H1 (cell line): Measurements from ENCODE around the gene STEAP2.

Source experiments
- BRCA1 ChIP-seq: IDR thresholded peaks from 2 replicates; pipeline ENCODE4 v1.6.1; 2012; ENCODE audit warnings: low read depth, low read length, improper control_type of control experiment
- CEBPB ChIP-seq: IDR thresholded peaks from 2 replicates; pipeline ENCODE4 v1.6.1; 2012; ENCODE audit warnings: low read depth, low read length
- CHD2 ChIP-seq: IDR thresholded peaks from 2 replicates; pipeline ENCODE4 v1.6.1; 2012; ENCODE audit warnings: low read length, improper control_type of control experiment
- CREB1 ChIP-seq: IDR thresholded peaks from 2 replicates; pipeline ENCODE4 v1.6.1; 2012; ENCODE audit warnings: inconsistent platforms
- EP300 ChIP-seq, 2 experiments: IDR thresholded peaks; 1 replicate in 1 of 2; 2 replicates in 1 of 2; pipeline ENCODE4 v1.6.1; 2011 to 2012; ENCODE audit warnings: low read depth in 2 of 2, low read length in 2 of 2, mild to moderate bottlenecking in 2 of 2, borderline replicate concordance in 1 of 2, inconsistent platforms in 1 of 2, moderate library complexity in 1 of 2
- EZH2 ChIP-seq: fragments of 200-600 bp; sonication (generic); IDR thresholded peaks from 2 replicates; pipeline ENCODE4 v1.7.1; 2012; ENCODE audit warnings: low read depth, mild to moderate bottlenecking, moderate library complexity, low read length, inconsistent platforms; ENCODE audit not compliant: severe bottlenecking
- KDM5A ChIP-seq: fragments of 200-600 bp; IDR thresholded peaks from 2 replicates; pipeline ENCODE4 v1.7.1; 2012; ENCODE audit warnings: mild to moderate bottlenecking, low read length, inconsistent platforms, mixed read lengths
- POLR2A ChIP-seq, 2 experiments: IDR thresholded peaks; 1 replicate in 1 of 2; 2 replicates in 1 of 2; pipeline ENCODE4 v1.6.1; 2011; ENCODE audit warnings: low read depth in 2 of 2, low read length in 2 of 2, mild to moderate bottlenecking in 2 of 2; ENCODE audit errors: control extremely low read depth in 1 of 2
- RAD21 ChIP-seq, 2 experiments: IDR thresholded peaks in 1 of 2; conservative IDR thresholded peaks in 1 of 2; 2 replicates each; pipeline ENCODE4 v1.6.1; 2011; ENCODE audit warnings: low read depth in 2 of 2, low read length in 2 of 2, improper control_type of control experiment in 1 of 2, inconsistent platforms in 1 of 2, mild to moderate bottlenecking in 1 of 2, moderate library complexity in 1 of 2
- TF ChIP-seq, protein P1 (sequence below): IDR thresholded peaks from 2 replicates; pipeline ENCODE4 v1.6.1; 2012; ENCODE audit warnings: low read length, inconsistent platforms
- TF ChIP-seq, protein P2 (sequence below), 3 experiments: IDR thresholded peaks; 1 replicate in 2 of 3; 2 replicates in 1 of 3; pipeline versions ENCODE4 v1.5.1 to v1.6.1; 2011; ENCODE audit warnings: low read length in 3 of 3, mild to moderate bottlenecking in 3 of 3, inconsistent platforms in 2 of 3, low read depth in 1 of 3, moderate library complexity in 1 of 3; ENCODE audit not compliant: insufficient read depth in 1 of 3; ENCODE audit errors: control extremely low read depth in 1 of 3

DNA sequence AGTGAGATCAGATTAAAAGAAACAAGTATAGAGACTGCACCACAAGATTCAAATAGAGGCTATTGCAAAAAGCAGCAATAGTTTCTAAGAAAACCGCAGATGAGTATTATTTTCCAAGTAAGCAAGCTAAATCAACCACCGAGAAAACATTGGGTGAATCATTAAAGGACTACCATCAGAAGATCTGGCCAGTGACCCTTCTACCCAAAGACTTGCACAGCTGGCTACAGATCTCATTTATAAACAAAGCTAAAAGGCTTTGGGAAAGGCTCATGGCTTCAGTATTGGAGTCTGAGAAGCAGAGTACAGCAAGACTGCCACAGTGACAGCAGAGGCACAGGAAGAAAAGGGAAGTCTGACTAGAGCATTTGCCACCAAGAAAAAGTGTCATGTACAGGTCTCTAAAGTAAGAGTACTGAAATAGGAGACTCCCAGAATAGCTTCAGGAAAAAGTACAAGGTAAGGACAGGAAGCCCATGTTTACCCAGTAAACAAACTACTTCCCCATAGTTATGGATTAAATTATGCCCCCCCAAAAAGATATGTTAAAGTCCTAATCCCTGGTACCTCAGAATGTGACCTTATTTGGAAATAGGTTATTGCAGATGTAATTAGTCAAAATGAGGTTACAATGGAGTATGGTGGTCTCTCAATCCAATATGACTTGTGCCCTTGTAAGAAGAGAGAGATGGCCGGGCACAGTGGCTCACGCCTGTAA is 38.3 kb upstream of the STEAP2 start:
- no peak for TF ChIP-seq EZH2
- no peak for TF ChIP-seq CHD2
- TF ChIP-seq POLR2A (IDR thresholded peaks at IDR 0.05; ENCODE audit: control extremely low read depth in 1 of 2, low read depth in 2 of 2, low read length in 2 of 2), result no peak
- TF ChIP-seq EP300 (IDR thresholded peaks at IDR 0.05; ENCODE audit: borderline replicate concordance in 1 of 2, low read depth in 2 of 2, low read length in 2 of 2), result no peak
- TF ChIP-seq, protein P1, sequence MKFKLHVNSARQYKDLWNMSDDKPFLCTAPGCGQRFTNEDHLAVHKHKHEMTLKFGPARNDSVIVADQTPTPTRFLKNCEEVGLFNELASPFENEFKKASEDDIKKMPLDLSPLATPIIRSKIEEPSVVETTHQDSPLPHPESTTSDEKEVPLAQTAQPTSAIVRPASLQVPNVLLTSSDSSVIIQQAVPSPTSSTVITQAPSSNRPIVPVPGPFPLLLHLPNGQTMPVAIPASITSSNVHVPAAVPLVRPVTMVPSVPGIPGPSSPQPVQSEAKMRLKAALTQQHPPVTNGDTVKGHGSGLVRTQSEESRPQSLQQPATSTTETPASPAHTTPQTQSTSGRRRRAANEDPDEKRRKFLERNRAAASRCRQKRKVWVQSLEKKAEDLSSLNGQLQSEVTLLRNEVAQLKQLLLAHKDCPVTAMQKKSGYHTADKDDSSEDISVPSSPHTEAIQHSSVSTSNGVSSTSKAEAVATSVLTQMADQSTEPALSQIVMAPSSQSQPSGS, result no peak
- TF ChIP-seq CREB1, result no peak
- no peak for TF ChIP-seq BRCA1
- TF ChIP-seq, protein P2, sequence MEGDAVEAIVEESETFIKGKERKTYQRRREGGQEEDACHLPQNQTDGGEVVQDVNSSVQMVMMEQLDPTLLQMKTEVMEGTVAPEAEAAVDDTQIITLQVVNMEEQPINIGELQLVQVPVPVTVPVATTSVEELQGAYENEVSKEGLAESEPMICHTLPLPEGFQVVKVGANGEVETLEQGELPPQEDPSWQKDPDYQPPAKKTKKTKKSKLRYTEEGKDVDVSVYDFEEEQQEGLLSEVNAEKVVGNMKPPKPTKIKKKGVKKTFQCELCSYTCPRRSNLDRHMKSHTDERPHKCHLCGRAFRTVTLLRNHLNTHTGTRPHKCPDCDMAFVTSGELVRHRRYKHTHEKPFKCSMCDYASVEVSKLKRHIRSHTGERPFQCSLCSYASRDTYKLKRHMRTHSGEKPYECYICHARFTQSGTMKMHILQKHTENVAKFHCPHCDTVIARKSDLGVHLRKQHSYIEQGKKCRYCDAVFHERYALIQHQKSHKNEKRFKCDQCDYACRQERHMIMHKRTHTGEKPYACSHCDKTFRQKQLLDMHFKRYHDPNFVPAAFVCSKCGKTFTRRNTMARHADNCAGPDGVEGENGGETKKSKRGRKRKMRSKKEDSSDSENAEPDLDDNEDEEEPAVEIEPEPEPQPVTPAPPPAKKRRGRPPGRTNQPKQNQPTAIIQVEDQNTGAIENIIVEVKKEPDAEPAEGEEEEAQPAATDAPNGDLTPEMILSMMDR (IDR thresholded peaks at IDR 0.05; ENCODE audit: control extremely low read depth in 1 of 3, insufficient read depth in 1 of 3, low read depth in 1 of 3, low read length in 3 of 3), result no peak
- no peak for TF ChIP-seq KDM5A
- TF ChIP-seq RAD21 (IDR thresholded peaks at IDR 0.05 in 1 of 2, conservative IDR thresholded peaks at IDR 0.05 in 1 of 2; ENCODE audit: low read depth in 2 of 2, low read length in 2 of 2), result no peak
- TF ChIP-seq CEBPB, result no peak
